OCI-LY1 (cell line): Measurements from ENCODE around the gene NPR2.

Source experiments
- H2AFZ ChIP-seq: fragments of 200-600 bp; sonication (generic), shearing (Covaris generic); 2 replicates; pipeline ENCODE4 v1.6.0; 2014; ENCODE audit warnings: antibody characterized with exemption, mild to moderate bottlenecking, low read length
- H3F3A ChIP-seq: fragments of 200-600 bp; sonication (generic), shearing (Covaris generic); 2 replicates; pipeline ENCODE4 v1.6.0; 2014; ENCODE audit warnings: mild to moderate bottlenecking, antibody characterized with exemption, low read length, moderate library complexity; ENCODE audit not compliant: insufficient read depth
- H3K27ac ChIP-seq: fragments of 200-600 bp; sonication (generic); 2 replicates; pipeline ENCODE4 v1.5.1; 2014; ENCODE audit warnings: low read length, mixed run types, mild to moderate bottlenecking, low read depth; ENCODE audit not compliant: poor library complexity, severe bottlenecking
- H3K27me3 ChIP-seq: fragments of 200-600 bp; sonication (generic); 2 replicates; pipeline ENCODE4 v1.6.0; 2014; ENCODE audit warnings: antibody characterized with exemption, mild to moderate bottlenecking, low read length, moderate library complexity; ENCODE audit not compliant: insufficient read depth
- H3K36me3 ChIP-seq: fragments of 200-600 bp; sonication (generic); 2 replicates; pipeline ENCODE4 v1.6.1; 2014; ENCODE audit warnings: mild to moderate bottlenecking, antibody characterized with exemption, low read length, moderate library complexity, mixed read lengths; ENCODE audit not compliant: insufficient read depth
- H3K4me1 ChIP-seq: fragments of 200-600 bp; sonication (generic); 2 replicates; pipeline ENCODE4 v1.5.1; 2014; ENCODE audit warnings: mild to moderate bottlenecking, low read length, moderate library complexity; ENCODE audit not compliant: insufficient read depth, severe bottlenecking
- H3K4me2 ChIP-seq: fragments of 200-600 bp; sonication (generic), shearing (Covaris generic); 2 replicates; pipeline ENCODE4 v1.6.1; 2014; ENCODE audit warnings: low read length
- H3K4me3 ChIP-seq: fragments of 200-600 bp; sonication (generic); 2 replicates; pipeline ENCODE4 v1.5.1; 2014; ENCODE audit warnings: low read length, low read depth, mild to moderate bottlenecking, mixed read lengths; ENCODE audit not compliant: poor library complexity, severe bottlenecking
- H3K79me2 ChIP-seq: fragments of 200-600 bp; shearing (Covaris generic); 2 replicates; pipeline ENCODE4 v1.6.1; 2016; ENCODE audit warnings: mixed run types, low read length, mixed read lengths; ENCODE audit not compliant: insufficient read depth
- H3K9ac ChIP-seq: fragments of 200-600 bp; sonication (generic), shearing (Covaris generic); 2 replicates; pipeline ENCODE4 v1.6.1; 2014; ENCODE audit warnings: mild to moderate bottlenecking, low read length, mixed read lengths
- H3K9me2 ChIP-seq: fragments of 200-600 bp; sonication (generic), shearing (Covaris generic); 2 replicates; pipeline ENCODE4 v1.6.1; 2014; ENCODE audit warnings: low read depth, mild to moderate bottlenecking, low read length, mixed read lengths
- H3K9me3 ChIP-seq: fragments of 200-600 bp; shearing (Covaris generic); 2 replicates; pipeline ENCODE4 v1.6.1; 2014; ENCODE audit warnings: low read length, mixed read lengths
- H4K20me1 ChIP-seq: fragments of 200-600 bp; sonication (generic), shearing (Covaris generic); 2 replicates; pipeline ENCODE4 v1.6.0; 2016; ENCODE audit warnings: mild to moderate bottlenecking, low read length; ENCODE audit not compliant: insufficient read depth
- CTCF ChIP-seq: fragments of 200-600 bp; sonication (generic), shearing (Covaris generic); IDR thresholded peaks from 2 replicates; pipeline ENCODE4 v1.5.1; 2017; ENCODE audit warnings: mild to moderate bottlenecking, antibody characterized with exemption, low read length, moderate library complexity, mixed read lengths
- EZH2 ChIP-seq: fragments of 200-600 bp; sonication (generic), shearing (Covaris generic); IDR thresholded peaks from 2 replicates; pipeline ENCODE4 v1.8.0; 2017; ENCODE audit warnings: borderline replicate concordance, mixed run types, mild to moderate bottlenecking, antibody characterized with exemption, low read length, moderate library complexity, mixed read lengths

Gene NPR2

DNA sequence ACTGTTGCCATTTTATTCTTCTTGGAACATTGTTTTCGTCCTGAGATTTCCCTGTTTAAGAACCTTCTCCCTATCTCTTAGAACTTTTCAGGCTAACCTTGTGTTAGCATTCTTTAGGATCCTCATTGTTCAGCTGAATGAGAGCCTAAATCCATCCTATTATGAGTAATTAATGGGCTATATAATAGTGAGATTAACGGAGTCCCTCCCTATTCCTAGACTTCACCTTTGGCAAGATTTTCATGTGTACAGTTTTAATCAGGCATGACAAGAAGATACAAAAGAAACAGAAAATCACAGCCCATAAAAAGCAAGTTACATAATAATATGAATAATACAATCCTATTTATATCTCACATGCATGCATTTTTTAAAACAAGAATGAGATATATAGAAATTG lies 28.2 kb upstream of the NPR2 start:
- Histone ChIP-seq H3K4me1 (peaks cover 10% of the 10 kb centered on the region), H4K20me1 (no peaks in the 10 kb centered on the region), H3K9me2 (no peaks in the 10 kb centered on the region), H3K36me3 (peaks cover 8% of the 10 kb centered on the region; the same call in 1 of the 2 replicates), H3K79me2 (no peaks in the 10 kb centered on the region), H3K4me2 (no peak overlapping the region), H3F3A (no peaks in the 10 kb centered on the region), H3K9me3 (no peaks in the 10 kb centered on the region), H2AFZ (no peak overlapping the region), H3K4me3 (no peak overlapping the region), H3K9ac (no peak overlapping the region), H3K27ac (no peak overlapping the region), H3K27me3 (no peaks in the 10 kb centered on the region)
- TF ChIP-seq CTCF: no peak

- Histone ChIP-seq H3K4me3 (no peak overlapping the region), H3K27ac (no peak overlapping the region), H3K27me3 (no peaks in the 10 kb centered on the region), H3K4me1 (peaks cover 4% of the 10 kb centered on the region), H3K9me3 (no peaks in the 10 kb centered on the region), H3K4me2 (no peak overlapping the region), H3K79me2 (no peaks in the 10 kb centered on the region), H3K9ac (no peak overlapping the region), H3K36me3 (peaks cover 8% of the 10 kb centered on the region; the same call in 1 of the 2 replicates), H3F3A (no peaks in the 10 kb centered on the region), H2AFZ (no peak overlapping the region), H3K9me2 (no peaks in the 10 kb centered on the region), H4K20me1 (no peaks in the 10 kb centered on the region)
- TF ChIP-seq CTCF (no peak), EZH2 (no peak)
Measured at GRCh38 chr9:35763803-35764202, 27.6 kb upstream of the NPR2 start.

- no peak overlapping the region for H3K4me3 ChIP-seq
- H2AFZ ChIP-seq: no peak overlapping the region
- H3K4me2 ChIP-seq: no peak overlapping the region
- H3K27ac ChIP-seq: no peak overlapping the region
- H3K36me3 ChIP-seq: peaks cover 3% of the 10 kb centered on the region; the same call in 1 of the 2 replicates
- no peaks in the 10 kb centered on the region for H3K27me3 ChIP-seq
- no peak for TF ChIP-seq EZH2
- no peak for TF ChIP-seq CTCF
- no peaks in the 10 kb centered on the region for H3K9me3 ChIP-seq
- H3F3A ChIP-seq: no peaks in the 10 kb centered on the region
- peaks cover 15% of the 10 kb centered on the region for H3K4me1 ChIP-seq
- H3K9ac ChIP-seq: no peak overlapping the region
- H4K20me1 ChIP-seq: no peaks in the 10 kb centered on the region
- no peaks in the 10 kb centered on the region for H3K9me2 ChIP-seq
- H3K79me2 ChIP-seq: no peaks in the 10 kb centered on the region
Measured at GRCh38 chr9:35766997-35767396, 24.4 kb upstream of the NPR2 start.
